GM12892 (cell line): ENCODE data around the gene JMJD8.
"Not testable (repeated sequence)": the region's sequence is repeated elsewhere in the genome, so short reads cannot be mapped to it uniquely, and the experiment has no call there.

Experiments
- DNase-seq: peaks from one replicate; pipeline ENCODE4 v3.0.0; 2011; ENCODE audit not compliant: insufficient read length
- FAIRE-seq: peaks from 2 replicates; lab custom pipeline; 2011; peaks lifted over from hg19 to GRCh38; lab: Jason Lieb, UNC
- POLR2A ChIP-seq: IDR thresholded peaks from 2 replicates; pipeline ENCODE4 v1.6.1; 2011; ENCODE audit warnings: low read depth, low read length, control low read depth
- POLR2AphosphoS5 ChIP-seq: IDR thresholded peaks from 2 replicates; pipeline ENCODE4 v1.6.1; 2011; ENCODE audit warnings: low read depth, low read length, control low read depth
- TAF1 ChIP-seq: IDR thresholded peaks from 2 replicates; pipeline ENCODE4 v1.6.1; 2011; ENCODE audit warnings: low read depth, mild to moderate bottlenecking, control low read depth, low read length, borderline replicate concordance

Gene JMJD8

DNA sequence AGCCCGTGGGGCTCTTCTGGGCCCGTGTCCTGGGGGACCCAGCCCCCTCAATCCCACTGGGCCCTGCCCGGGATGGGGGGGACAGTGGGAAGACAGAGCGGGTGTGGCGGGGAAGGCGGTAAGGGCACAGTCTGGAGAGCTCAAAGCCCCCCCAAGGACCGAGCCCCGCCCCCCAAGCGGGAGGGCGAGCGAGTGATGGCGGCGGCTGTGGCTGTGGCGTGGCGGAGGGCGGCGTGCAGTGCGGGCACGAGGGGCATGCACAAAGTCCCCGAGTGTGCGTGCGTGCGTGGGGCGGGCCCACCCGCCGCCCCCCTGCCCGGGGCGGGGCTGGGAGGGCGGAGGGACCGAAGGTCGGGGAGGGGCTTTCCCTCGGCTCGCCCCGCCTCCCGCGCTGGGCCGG lies 9.6 kb upstream of the JMJD8 start:
- DNase-seq: no peak
- TF ChIP-seq POLR2A (no peak), TAF1 (no peak), POLR2AphosphoS5 (no peak)
- no peak for FAIRE-seq

GRCh38 chr16:693364-693763 lies 9.2 kb upstream of the JMJD8 start:
- no peak for TF ChIP-seq POLR2A
- no peak for TF ChIP-seq TAF1
- TF ChIP-seq POLR2AphosphoS5: no peak
- DNase-seq (no peak), FAIRE-seq (no peak)

GRCh38 chr16:692356-693108 lies 8.4 kb upstream of the JMJD8 start:
- DNase-seq (no peak), FAIRE-seq (no peak)
- TF ChIP-seq POLR2AphosphoS5 (no peak), TAF1 (no peak), POLR2A (no peak)

DNA sequence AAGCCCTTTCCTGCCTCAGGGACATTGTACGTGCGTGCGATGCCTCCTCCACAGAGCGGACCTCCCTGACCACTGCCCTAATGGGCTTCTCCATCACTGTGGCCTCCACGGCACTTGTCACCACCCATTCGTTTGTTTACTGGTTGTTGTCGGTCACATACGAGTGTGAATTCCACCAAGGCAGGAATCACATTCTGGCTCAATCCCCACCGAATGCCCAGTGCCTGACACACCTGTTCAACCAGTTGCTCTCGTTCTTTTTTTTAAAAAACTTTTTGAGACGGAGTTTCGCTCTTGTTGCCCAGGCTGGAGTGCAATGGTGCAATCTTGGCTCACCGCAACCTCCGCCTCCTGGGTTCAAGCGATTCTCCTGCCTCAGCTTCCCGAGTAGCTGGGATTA lies 7.1 kb upstream of the JMJD8 start:
- DNase-seq, FAIRE-seq: not testable (repeated sequence)

GRCh38 chr16:689175-689897 lies 5.2 kb upstream of the JMJD8 start:
- DNase-seq (no peak), FAIRE-seq (no peak)
- TF ChIP-seq POLR2AphosphoS5 (no peak), POLR2A (no peak), TAF1 (no peak)

GRCh38 chr16:687499-687898 lies 3.4 kb upstream of the JMJD8 start:
- DNase-seq (no peak), FAIRE-seq (no peak)
- TF ChIP-seq POLR2AphosphoS5: no peak
- no peak for TF ChIP-seq TAF1
- TF ChIP-seq POLR2A: no peak

DNA sequence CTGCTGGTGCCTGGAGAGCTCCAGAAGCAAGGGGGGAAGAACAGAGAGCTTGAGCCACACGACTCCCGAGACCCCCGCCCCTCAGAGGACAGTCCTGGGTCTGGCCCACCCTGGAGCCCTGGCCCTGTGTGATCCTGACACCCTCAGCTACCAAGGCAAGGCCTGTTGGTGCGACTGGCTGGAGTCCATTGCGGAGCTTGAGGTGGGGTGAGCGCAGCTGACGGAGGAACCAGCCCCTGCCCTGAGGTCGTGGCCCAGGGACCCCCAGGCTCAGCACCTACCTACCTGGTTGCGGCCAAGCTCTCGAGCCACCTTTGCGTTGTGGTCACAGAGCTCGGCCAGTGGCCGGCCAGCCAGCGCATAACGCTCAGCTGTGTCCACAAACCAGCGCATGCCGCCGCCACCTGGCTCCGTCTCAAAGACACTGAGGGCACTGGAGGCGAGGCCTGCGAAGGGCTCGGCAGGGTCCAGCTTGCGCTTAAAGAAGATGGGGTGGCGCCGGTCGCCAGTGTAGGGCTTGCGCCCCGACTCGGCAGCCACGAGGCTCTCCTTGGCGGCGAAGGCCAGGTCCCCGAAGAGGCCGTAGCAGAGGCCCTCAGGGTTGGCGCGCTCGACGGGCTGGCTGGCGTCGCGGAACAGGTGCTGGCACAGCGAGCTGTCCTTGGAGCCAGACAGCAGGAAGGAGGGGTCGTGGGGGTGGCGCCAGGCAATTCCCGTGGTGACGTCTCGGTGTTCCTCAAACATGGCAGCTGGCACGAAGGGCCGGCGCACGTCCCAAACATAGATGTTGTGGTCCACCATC lies 2.5 kb upstream of the JMJD8 start:
- TF ChIP-seq POLR2A (no peak), POLR2AphosphoS5 (no peak), TAF1 (no peak)
- DNase-seq: no peak
- FAIRE-seq: no peak

DNA sequence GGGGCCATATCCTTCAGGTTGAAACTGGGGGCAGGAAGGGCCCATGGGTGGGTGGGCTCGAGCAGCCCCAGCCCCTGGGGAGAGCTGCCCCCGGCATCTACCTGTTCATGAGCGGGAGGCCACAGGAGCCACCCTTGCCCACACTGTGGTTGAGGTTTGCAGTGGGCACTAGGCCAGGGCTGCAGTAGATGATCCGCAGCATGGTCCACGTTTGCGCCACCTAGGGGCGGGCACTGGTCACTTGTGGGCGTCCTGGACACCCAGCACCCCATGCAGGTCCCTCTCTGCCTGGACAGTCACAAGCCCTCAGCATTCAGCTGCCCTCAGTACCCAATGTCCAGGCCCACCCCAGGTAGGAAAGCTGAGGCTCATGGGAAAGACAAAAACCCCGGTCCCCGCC lies 1.8 kb upstream of the JMJD8 start:
- no peak for FAIRE-seq
- TF ChIP-seq POLR2AphosphoS5: no peak
- TF ChIP-seq POLR2A: no peak
- no peak for TF ChIP-seq TAF1
- no peak for DNase-seq

- TF ChIP-seq POLR2AphosphoS5 (no peak), TAF1 (no peak), POLR2A (no peak)
- FAIRE-seq (no peak), DNase-seq (no peak)
These were observed 995 bp upstream of the JMJD8 start for GRCh38 chr16:684961-685696.

GRCh38 chr16:683396-684070 lies 601 bp downstream of the JMJD8 start:
- TF ChIP-seq POLR2A: no peak
- TF ChIP-seq POLR2AphosphoS5: no peak
- TF ChIP-seq TAF1: no peak
- DNase-seq: no peak
- no peak for FAIRE-seq
